ENCODE data around the gene ZNF827. TPM values are rescaled to one million over a fixed set of nuclear protein-coding genes. Genes with fewer than 3 reads are reported as not detected.

ZNF827 gene
- total RNA-seq, 1 experiment from 2014 or later = 6.3 TPM

GRCh38 chr4:145731028-145731427 is 207.6 kb downstream of the ZNF827 start:
- intact Hi-C loops (cut with micrococcal nuclease; ENCODE audit: unreplicated experiment) = no loop called here
- BruUV-seq (replicated peaks) = no TSS peak
- DNase-seq (ENCODE audit: low read depth, low spot score) = no peak
- ATAC-seq = no peak
- no peaks in the 10 kb centered on the region for H3K9me3 ChIP-seq (ENCODE audit: control insufficient read depth, insufficient read depth, low read depth, low read length)
- TF ChIP-seq POLR2AphosphoS5 (IDR thresholded peaks at IDR 0.05; ENCODE audit: low read depth, low read length) (no peak), TCF7L2 (IDR thresholded peaks at IDR 0.05; ENCODE audit: low read depth, low read length) (no peak), SIN3A (IDR thresholded peaks at IDR 0.05; ENCODE audit: borderline replicate concordance, insufficient read depth, low read depth, low read length) (no peak)
- TF ChIP-seq, protein P1, sequence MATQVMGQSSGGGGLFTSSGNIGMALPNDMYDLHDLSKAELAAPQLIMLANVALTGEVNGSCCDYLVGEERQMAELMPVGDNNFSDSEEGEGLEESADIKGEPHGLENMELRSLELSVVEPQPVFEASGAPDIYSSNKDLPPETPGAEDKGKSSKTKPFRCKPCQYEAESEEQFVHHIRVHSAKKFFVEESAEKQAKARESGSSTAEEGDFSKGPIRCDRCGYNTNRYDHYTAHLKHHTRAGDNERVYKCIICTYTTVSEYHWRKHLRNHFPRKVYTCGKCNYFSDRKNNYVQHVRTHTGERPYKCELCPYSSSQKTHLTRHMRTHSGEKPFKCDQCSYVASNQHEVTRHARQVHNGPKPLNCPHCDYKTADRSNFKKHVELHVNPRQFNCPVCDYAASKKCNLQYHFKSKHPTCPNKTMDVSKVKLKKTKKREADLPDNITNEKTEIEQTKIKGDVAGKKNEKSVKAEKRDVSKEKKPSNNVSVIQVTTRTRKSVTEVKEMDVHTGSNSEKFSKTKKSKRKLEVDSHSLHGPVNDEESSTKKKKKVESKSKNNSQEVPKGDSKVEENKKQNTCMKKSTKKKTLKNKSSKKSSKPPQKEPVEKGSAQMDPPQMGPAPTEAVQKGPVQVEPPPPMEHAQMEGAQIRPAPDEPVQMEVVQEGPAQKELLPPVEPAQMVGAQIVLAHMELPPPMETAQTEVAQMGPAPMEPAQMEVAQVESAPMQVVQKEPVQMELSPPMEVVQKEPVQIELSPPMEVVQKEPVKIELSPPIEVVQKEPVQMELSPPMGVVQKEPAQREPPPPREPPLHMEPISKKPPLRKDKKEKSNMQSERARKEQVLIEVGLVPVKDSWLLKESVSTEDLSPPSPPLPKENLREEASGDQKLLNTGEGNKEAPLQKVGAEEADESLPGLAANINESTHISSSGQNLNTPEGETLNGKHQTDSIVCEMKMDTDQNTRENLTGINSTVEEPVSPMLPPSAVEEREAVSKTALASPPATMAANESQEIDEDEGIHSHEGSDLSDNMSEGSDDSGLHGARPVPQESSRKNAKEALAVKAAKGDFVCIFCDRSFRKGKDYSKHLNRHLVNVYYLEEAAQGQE (IDR thresholded peaks at IDR 0.05; ENCODE audit: insufficient read depth in 1 of 2, low read depth in 2 of 2, low read length in 1 of 2) = no peak
- TF ChIP-seq, protein P2, sequence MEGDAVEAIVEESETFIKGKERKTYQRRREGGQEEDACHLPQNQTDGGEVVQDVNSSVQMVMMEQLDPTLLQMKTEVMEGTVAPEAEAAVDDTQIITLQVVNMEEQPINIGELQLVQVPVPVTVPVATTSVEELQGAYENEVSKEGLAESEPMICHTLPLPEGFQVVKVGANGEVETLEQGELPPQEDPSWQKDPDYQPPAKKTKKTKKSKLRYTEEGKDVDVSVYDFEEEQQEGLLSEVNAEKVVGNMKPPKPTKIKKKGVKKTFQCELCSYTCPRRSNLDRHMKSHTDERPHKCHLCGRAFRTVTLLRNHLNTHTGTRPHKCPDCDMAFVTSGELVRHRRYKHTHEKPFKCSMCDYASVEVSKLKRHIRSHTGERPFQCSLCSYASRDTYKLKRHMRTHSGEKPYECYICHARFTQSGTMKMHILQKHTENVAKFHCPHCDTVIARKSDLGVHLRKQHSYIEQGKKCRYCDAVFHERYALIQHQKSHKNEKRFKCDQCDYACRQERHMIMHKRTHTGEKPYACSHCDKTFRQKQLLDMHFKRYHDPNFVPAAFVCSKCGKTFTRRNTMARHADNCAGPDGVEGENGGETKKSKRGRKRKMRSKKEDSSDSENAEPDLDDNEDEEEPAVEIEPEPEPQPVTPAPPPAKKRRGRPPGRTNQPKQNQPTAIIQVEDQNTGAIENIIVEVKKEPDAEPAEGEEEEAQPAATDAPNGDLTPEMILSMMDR (IDR thresholded peaks at IDR 0.05) = no peak
- no peak overlapping the region for H3K4me3 ChIP-seq (ENCODE audit: low read depth in 2 of 2, low read length in 2 of 2)
- in situ Hi-C loops (cut with HindIII; ENCODE audit: low pct_unique_long_range_greater_than_20kb, low sequenced_read_pairs) = no loop called here
- ChIA-PET POLR2A (no interaction called here), CTCF (no interaction called here)
- no peaks in the 10 kb centered on the region for H3K36me3 ChIP-seq (ENCODE audit: control insufficient read depth, insufficient read depth, low read length)
- no peaks in the 10 kb centered on the region for H3K27me3 ChIP-seq (ENCODE audit: control insufficient read depth, insufficient read depth, low read length)
- no peak overlapping the region for H3K27ac ChIP-seq (ENCODE audit: low read length)
- peaks cover 5% of the 10 kb centered on the region; the same call in 1 of the 2 replicates for H3K4me1 ChIP-seq (ENCODE audit: control insufficient read depth, insufficient read depth, low read length)

GRCh38 chr4:145730026-145730425 is 208.6 kb downstream of the ZNF827 start:
- ChIA-PET CTCF (no interaction called here), POLR2A (no interaction called here)
- in situ Hi-C loops (cut with HindIII; ENCODE audit: low pct_unique_long_range_greater_than_20kb, low sequenced_read_pairs) (no loop called here), intact Hi-C loops (cut with micrococcal nuclease; ENCODE audit: unreplicated experiment) (no loop called here)
- BruUV-seq (replicated peaks) = no TSS peak
- H3K27me3 ChIP-seq (ENCODE audit: control insufficient read depth, insufficient read depth, low read length) = no peaks in the 10 kb centered on the region
- no peak overlapping the region for H3K4me3 ChIP-seq (ENCODE audit: low read depth in 2 of 2, low read length in 2 of 2)
- peaks cover 5% of the 10 kb centered on the region; the same call in 1 of the 2 replicates for H3K4me1 ChIP-seq (ENCODE audit: control insufficient read depth, insufficient read depth, low read length)
- ATAC-seq (no peak), DNase-seq (ENCODE audit: low read depth, low spot score) (no peak)
- TF ChIP-seq, protein P2 (IDR thresholded peaks at IDR 0.05) = no peak
- TF ChIP-seq SIN3A (IDR thresholded peaks at IDR 0.05; ENCODE audit: borderline replicate concordance, insufficient read depth, low read depth, low read length) = no peak
- no peak for TF ChIP-seq TCF7L2 (IDR thresholded peaks at IDR 0.05; ENCODE audit: low read depth, low read length)
- no peak for TF ChIP-seq POLR2AphosphoS5 (IDR thresholded peaks at IDR 0.05; ENCODE audit: low read depth, low read length)
- TF ChIP-seq, protein P1 (IDR thresholded peaks at IDR 0.05; ENCODE audit: insufficient read depth in 1 of 2, low read depth in 2 of 2, low read length in 1 of 2) = no peak
- no peaks in the 10 kb centered on the region for H3K9me3 ChIP-seq (ENCODE audit: control insufficient read depth, insufficient read depth, low read depth, low read length)
- no peak overlapping the region for H3K27ac ChIP-seq (ENCODE audit: low read length)
- H3K36me3 ChIP-seq (ENCODE audit: control insufficient read depth, insufficient read depth, low read length) = no peaks in the 10 kb centered on the region
